ENCODE results near the gene NPHP4.

GRCh38 chr1:5996641-5997270 is 4.5 kb upstream of the NPHP4 start:
- TF ChIP-seq POLR2AphosphoS5 (IDR thresholded peaks at IDR 0.05; ENCODE audit: borderline replicate concordance, low read depth, low read length) (no peak), EZH2 (IDR thresholded peaks at IDR 0.05) (no peak), FOXP2 (optimal IDR thresholded peaks at IDR 0.05; ENCODE audit: control extremely low read depth, extremely low read length, insufficient read depth) (no peak)

All from SK-N-MC (cell line).